Activated CD8-positive, alpha-beta memory T cell treated with anti-CD3 and anti-CD28 coated beads for 1 hour (primary cell): Measurements from ENCODE around the gene SP140.
"Not testable (repeated sequence)": the region's sequence is repeated elsewhere in the genome, so short reads cannot be mapped to it uniquely, and the experiment has no call there.

Experiments
- DNase-seq, 2 donors: peaks; one replicate each; pipeline ENCODE4 v3.0.0-alpha.2; 2020; ENCODE audit warnings: low read depth in 1 of 2; ENCODE audit errors: extremely low read depth in 1 of 2

The SP140 gene

DNA sequence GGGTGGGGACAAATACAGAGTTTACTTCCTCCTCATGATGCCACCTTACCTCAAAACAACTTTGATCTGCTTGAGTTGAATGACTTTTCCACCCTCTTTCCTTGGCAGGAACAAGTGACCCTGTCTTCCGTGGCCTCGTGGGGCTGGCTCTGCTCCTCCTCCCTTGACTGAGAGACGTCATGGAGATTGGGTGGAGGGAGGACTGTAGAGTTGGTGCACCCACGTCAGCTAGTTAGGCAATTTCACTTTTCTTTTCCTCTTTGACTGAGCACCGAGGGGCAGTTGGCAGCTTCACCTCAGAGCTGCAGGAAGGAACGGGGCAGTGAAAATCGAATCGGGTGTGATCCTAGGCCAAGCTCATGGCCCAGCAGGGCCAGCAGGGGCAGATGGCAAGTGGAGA is at the start of gene SP140:
SP140 (plus strand) TSS at position 251 of the 400 bp plus-strand sequence; CDS start at position 360, 109 bp downstream.
- DNase-seq: peak; percentile 49 to 53

DNA sequence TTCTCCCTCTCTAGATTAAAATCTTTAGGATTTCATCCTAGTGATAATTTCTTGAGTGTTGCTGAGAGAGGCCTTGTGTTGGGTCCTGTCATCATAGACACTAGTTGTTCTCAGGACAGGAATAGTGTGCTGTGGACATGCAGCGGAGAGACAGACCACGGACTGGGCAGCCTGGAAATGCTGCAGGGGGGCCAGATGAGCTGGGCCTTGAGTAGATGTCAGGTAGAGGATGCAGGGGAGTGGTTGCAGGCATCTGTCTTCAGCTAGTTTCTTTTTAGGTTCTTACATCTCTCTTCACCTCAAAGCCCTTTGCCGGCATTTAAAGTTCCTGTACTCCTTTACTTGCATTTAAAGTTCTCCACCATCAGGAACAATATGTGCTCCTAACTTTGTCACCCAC is 48.5 kb upstream of the SP140 start:
- DNase-seq: no peak

DNA sequence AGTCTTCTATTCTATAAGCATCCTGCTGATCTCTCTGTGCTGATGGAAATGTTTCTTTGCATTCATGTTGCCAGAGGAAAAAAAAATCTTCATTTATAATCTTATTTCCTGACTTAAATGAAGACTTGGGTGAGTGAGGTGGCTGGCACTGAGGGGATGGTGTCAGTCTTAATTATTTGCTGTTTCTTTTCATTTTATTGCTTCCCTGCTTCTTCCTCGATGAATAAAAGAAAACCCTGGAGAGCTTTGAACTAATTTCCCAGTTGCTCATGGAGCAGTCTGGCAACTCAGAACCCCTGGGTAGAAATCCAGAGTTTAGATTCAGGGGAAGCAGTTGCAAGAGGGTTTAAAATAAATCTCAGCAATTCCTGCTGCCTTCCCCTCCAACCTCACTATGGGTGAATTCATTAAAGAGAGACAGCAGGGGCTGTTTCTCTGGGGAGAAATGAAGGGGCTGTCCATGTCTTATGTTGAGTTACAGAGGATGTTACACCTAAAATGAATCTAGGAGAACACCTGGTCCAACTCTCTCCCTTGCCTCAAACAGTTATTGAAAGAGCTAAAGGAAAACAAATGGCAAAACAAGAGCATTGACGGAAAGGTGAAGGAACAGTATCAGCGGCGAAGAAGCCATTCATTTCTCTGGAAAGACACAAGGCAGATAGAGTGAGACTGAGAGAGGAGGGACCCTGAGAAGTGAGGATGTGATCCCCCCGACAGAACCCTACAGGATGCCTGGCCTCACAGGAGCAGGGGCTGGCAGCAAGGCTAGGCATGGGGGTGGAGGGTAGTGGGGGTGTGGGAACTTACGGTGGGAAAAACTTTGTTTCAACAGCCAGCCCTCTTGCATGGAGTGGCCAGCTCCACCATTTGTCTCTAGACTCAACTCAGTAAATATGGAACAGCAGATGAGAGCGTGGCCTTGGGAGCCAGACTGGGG is 46.7 kb upstream of the SP140 start:
- DNase-seq: no peak

DNA sequence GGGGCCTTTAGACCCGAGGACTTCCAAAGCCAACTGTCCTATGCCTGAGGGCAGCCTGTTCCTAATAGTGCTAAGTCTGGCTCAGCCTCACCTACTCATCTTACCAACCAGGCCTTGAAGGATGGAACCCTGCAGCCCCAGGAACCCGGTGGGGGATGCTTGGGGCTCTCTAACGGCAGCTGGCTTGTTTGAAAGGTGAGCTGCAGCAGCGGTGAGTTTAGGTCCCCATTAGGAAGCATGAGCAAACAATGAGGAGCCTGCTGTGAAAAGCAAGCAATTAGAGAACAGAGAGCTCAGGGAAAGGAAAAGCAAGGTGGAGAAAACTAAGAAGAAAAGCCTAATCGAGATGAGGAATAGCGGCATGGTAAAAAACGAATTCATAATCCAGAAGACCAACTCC is 45.6 kb upstream of the SP140 start:
- DNase-seq: no peak

DNA sequence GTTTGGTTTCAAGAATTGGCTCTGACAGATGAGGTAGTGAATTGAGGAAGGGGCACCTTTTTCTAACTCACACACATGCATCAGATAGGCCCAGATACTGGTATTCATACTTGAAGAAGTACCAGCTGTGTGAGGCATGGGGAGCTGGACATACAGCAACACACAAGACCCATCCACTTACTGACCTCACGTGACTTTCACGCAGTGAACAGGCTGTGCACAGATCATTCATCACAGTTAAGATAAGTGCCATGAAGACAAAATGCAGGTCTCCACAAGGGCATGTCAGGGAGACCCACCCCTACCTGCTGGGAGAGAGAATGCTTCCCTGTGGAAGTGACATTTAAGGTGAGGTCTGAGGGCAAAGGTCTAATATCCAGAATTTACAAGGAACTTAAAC is 44.3 kb upstream of the SP140 start:
- DNase-seq: no peak

DNA sequence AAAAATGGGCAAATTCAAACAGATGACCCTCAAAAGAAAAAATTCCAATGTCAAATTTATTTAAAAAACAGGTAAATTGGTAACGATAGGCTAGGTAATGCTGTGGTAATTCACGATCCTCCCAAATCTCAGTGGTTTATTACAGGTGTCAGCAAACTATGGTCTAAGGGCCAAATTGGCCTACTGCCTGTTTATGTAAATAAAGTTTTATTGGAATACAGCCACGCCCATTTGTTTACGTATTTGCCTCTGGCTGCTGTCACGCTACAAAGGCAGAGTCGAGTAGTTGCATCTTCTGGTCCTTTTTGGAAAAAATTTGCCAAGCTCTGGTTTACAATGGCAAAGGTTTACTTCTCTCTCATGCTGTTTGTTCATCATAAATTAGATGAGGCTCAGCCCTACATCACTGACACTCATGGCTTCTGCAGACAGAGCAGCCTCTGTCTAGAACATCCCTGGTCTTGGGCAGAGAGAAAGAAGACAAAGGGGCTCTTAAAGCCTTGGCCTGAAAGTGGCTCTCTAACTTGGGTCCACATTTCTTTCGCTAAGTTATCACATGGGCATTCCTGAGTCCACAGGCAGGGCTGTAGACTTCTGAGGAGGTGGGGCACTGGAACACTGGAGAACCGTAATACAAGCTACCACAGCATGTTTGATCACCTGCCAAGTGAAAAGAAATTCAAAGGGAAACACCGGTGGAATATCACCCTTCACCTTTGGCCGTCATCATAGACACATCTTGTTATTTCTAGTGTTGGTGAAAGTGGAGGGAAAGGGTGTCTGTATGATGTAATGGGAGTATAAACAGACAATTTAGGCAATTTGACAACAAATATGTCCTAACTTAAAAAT is 40.6 kb upstream of the SP140 start:
- no peak for DNase-seq

DNA sequence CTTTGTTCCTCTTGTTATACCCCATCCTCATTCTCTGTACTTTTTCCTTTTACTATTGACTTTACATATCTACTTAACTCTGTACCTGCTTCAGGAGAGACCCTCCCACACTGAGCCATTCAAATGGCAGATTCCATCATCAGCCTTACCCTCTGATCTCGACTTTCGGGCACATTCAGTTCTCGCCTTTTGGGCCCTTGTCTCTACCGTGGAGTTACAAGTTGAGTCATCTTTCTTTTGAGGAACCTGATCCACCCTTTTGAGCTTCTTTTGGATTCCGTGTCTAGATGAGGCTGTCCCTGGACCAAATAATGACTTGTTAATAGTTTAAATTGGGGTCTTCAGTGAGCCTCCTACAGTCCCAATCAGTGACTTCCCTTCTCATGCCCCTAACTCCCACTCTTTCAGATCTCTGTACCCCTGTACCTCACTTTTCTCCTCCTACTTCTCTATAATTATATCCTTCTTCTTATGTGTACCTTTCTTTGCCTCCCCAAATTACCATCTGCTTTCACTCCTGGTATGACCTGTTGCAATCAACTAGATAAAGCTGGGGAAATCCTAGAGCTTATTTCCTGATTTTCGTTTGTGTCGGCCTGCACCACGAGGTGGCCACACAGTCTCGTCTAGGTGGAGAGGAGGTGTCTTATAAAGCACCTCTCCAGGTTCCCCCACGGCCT is 23.0 kb upstream of the SP140 start:
- DNase-seq: no peak

DNA sequence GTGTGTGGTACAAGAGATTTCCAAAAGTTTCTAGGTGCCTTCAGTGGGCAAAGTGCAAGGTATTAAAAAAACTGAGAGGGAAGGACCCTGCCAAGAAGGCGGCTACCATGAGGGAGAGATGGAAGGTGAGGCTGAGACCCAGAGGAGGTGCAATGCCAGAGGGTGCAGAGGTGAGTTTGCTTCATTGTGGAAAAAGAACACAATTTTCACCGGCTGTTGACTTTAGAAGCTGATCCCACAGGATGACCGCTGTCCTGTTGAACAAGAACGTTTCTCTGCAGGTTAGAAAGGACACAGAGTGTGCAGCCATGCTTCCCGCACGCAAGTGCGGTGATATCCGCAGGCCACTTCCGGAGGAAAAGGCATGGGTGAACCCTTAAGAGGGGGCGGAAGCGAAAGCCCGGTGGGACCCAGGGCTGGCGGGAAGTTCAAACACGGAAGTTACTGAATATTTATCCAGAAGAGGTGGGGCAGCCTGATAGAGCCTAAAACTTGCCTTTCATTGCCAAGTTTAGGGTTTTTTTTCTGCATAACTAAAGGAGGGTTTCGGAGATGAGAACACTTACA is 22.3 kb upstream of the SP140 start:
- DNase-seq: no peak

DNA sequence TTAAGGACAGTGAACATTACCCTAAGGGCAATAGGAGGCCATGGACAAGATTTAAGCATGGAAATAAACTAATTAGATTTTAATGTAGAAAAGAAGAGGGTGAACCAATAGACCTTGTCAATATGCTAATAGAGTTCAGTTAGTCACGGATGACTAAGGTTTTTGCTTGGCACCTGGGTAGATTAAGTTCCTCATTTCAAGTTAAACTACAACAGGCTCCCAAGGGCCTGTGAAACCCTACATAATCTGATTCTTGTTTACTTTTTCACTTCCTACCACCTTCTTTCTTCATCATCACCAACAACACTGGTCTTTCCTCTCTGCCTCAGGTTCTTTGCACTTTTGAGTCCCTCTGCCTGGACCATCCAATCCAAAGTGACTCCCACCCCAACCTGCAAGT is 20.5 kb upstream of the SP140 start:
- no peak for DNase-seq

DNA sequence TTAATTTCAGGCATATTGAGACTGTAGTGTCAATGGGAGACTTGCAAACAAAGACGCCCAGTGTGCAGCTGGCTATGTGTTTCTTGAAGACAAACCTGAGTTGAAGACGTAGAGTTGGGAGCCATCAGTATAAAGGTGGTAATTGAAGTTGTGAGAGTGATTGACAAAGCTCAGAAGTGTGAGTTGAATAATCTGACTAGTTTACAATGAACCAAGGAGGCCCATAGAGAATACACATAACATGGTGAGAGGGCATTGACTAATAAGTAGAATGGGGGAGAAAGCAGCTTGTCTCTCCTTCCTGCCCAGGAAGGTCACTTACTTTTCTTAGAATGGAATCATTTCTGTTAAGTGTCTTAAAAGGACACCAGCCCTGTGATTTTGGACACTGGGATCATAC is 19.8 kb upstream of the SP140 start:
- no peak for DNase-seq

DNA sequence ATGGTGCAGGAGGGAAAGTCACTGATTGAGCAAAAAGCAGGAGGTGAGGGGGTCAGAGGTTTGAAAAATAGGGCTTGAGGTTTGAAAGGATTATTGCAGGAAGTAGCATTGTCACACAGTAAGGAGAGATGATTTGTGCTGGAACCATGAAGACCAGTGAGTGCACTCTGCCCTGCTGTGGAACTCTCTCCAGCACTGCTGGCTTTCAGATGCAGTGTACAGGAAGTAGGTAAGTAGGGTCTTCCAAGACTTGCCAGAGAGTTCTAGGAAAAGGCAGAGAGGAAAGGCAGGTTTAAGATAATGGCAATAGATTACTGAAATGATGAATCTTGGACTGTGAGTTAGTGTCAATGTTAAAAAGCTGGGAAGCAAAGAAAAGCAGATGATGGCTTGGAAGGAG is 17.0 kb upstream of the SP140 start:
- no peak for DNase-seq

DNA sequence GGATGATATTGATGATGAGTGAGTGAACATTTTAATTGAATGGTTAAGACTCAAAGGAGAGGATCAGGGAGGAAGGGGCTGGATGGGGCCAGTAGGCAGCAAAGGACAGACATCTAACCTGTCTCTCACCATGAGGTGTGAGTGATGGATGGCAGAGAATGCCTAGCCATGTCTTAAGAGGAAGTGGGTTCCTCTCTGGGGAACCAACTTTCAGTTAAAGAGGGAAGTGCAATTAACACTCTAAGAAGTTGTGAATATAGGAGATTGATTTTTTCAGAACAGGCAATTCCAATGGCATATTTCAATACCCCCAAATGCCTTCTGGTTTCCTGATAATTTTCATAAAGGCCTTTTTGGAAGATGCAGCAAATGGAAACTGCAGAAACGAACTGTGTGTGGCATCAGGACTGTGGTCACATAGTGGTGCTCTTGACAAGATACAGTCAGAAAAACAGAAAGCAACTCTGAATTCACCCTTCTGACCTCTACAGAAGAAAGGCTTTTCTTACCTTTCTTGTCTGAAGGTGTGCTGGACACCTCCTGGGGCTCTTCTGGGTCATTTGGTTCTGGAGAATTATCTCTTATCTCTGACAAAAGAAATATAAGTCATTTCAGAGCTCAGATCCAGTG is 16.0 kb upstream of the SP140 start:
- DNase-seq: no peak

DNA sequence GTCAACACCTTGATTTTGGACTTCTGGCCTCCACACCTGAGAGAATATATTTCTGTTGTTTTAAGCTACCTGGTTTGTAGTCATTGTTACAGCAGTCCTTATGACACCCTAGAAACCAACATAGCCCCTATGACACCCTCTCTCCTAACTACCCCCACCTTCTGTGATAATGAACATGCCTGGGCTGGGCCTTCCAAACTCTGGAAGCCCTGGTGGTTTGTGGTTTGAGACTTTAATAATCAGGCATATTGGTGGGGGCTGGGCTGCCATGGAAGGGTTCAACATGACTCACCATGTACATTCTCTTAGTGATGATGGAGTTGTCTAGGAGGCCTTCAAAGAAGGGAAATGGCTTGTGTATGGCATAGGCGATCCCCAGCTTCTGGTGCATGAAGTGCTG is 9.0 kb upstream of the SP140 start:
- DNase-seq: no peak

DNA sequence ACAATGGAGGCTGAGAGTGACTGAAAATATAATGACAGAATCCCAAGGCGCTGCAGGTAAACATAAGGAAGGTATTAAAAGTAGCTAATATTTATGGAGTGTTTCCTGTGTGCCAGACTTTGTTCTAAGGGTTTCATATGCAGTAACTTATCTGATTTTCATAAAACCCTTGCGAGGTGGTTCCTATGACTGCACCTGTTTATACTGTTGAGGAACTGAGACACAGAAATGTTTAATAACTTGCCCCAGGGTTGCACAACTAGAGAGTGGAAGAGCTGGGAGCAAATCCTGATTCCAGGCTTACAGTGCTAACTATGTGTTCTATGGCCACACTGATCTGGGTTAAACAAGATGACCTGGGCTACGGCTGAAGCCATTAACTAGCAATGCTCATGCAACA is 8.1 kb upstream of the SP140 start:
- DNase-seq: no peak

DNA sequence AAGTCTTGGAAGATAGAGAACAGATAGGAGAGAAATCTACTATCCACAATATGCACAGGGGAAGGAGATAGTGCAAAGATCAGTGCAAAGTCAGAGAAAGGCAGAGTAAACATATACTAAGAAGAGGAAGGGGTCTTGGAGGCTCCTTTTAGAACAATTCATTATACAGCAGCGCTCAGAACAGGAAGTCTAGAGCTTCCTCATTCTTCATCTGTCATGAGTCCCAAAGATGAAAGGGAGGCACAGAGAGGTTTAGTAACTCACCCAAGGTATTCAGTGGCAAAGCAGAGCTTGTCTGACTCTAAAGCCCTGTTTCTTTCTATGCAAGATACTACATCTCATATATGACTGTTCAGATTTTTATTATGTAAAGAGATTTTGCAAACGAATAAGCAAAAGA is 7.1 kb upstream of the SP140 start:
- DNase-seq: no peak

DNA sequence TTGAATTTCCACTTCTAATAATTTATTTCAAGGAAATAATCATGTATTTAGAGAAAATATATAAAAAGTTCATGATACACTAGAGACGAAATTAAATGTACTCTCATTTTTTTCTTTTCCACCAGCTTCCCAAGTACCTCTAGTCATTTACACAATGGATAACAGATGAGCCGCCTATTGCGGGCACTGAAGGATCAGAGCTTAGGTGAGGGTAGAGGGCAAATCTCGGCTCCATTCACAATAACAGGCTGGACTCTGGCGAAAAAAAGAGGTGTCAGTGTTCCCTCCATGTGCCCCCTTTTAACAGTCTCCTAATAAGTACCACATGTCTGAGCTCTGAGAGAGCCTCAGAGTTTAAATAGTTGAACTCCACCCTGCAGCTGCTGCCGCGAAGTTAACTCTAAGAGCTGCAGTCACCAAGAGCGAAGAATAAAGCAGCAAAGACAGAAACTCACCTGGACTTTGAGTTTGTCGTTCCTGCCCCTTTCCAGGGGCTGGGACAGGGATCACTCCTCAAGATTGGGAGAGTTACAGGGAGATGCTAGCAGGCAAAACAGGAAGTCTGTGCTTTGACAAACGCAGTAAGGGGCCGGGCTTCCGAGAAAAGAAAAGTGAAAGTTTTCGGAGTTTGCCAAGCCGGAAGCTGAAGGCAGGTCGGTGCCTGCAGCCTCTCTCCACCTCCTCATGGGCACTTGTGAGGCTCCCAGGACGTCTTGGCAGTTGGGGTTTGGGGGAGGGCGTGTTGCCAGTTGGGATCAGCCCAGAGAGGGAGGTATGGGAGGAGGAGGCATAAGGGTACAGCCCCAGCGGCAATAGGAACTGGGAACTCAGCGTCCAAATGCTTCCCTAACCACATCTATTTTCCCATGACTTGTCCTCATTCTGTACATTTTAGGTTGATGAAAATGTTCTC is 5.9 kb upstream of the SP140 start, which contains the start of gene SP110:
SP110 (minus strand) TSS at position 566 of the 913 bp plus-strand sequence. CDS start 3,057 bp downstream, outside the sequence.
- DNase-seq: peak; percentile 21 to 62

DNA sequence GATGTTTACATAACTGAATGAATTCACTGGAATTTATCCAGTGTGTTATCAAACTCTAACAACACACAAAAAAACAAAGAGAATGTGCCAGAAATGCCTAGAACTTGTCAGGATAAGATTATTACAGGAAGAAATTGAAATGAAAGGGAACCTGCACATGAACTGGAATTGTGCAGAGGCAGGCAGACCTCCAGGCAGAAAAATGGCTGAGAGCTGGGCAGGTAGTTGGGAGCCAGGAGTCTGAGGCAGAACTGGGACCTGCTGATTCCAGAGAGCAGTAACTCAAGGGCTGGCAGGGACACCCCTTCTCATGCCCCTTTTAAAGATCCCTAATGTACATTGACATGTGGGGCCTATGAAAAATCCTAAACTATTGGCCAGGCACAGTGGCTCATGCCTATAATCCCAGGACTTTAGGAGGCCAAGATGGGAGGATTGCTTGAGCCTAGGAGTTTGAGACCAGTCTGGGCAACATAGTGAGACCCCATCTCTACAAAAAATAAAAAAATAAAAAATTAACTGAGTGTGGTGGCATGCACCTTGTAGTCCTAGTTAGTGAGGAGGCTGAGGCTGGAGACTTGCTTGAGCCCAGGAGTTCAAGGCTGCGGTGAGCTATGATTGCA is 5.1 kb upstream of the SP140 start:
- DNase-seq: no peak

DNA sequence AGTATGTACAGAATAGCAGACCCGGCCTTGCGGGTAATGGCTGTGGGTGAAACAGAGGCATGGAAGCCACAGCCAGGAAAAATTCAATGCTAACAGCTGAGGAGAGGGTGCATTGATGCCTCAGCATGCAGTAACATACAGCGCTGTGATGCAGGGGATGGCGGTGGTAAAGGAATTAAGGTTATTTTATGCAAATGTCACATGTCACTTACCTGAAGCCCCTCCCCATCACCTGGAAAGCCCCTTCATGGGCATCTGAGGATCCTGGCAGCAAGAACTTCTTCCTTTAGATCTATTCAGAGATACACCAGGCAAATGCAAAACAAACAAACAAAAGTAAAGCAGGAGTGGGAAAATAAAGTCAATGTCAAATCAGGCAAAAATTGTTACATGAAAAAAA is 4.0 kb upstream of the SP140 start:
- no peak for DNase-seq

DNA sequence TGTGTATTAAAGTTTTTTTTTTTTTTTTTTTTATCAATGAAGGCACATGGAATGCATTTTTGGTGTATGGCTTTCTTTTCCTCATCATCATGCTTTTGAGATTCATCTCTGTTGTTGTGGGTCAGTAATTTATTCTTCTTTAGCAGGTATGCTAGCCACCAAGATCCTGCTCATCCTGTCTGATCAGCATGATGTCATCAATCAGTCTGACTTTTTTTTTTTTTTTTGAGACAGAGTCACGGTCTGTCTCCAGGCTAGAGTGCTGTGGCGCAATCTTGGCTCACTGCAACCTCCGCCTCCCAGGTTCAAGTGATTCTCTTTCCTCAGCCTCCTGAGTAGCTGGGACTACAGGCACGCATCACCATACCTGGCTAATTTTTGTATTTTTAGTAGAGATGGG is 2.7 kb upstream of the SP140 start:
- not testable (repeated sequence) for DNase-seq
